HepG2 (cell line): ENCODE data around the gene WWP2. TPM values are rescaled to one million over a fixed set of nuclear protein-coding genes. Genes with fewer than 3 reads are reported as not detected.

ENCODE experiments used
- ATAC-seq: fragments of 200-7000 bp; cut with Tn5 transposase; 3 replicates; pipeline ENCODE4 v1.9.1; 2020; ENCODE audit warnings: mild to moderate bottlenecking, moderate library complexity
- BruUV-seq: library from RNA; stranded (reverse); fragments of 400-500 nt; replicated peaks from 2 replicates; lab custom pipeline; 2021; lab: Mats Ljungman, UMichigan
- CTCF ChIA-PET: fragments of 300-600 bp; formaldehyde crosslinking; extraction: SDS; loops from one replicate; lab custom pipeline; 2021; ENCODE audit warnings: low total read pairs, inconsistent platforms, low intra/inter-chr PET ratio; lab: Yijun Ruan, JAX
- POLR2A ChIA-PET: fragments of 350-600 bp; sonication (Branson Sonifier 250); formaldehyde crosslinking; loops from one replicate; lab custom pipeline; 2020; ENCODE audit warnings: antibody characterized with exemption, inconsistent platforms; lab: Yijun Ruan, JAX
- DNase-seq: peaks from one replicate; pipeline ENCODE4 v3.0.0-alpha.2; 2015; ENCODE audit warnings: low spot score
- FAIRE-seq: peaks from 3 replicates; lab custom pipeline; 2011; peaks lifted over from hg19 to GRCh38; lab: Jason Lieb, UNC
- H2AFZ ChIP-seq: one replicate; pipeline ENCODE4 v1.6.1; 2011; ENCODE audit warnings: low read length, inconsistent platforms
- H3K27ac ChIP-seq: fragments of 300-600 bp; 3 replicates; pipeline ENCODE4 v1.8.0; 2011; ENCODE audit warnings: mixed run types, mild to moderate bottlenecking, mixed read lengths, low read length, inconsistent platforms; ENCODE audit not compliant: insufficient read depth; ENCODE audit errors: extremely low read length
- H3K27me3 ChIP-seq, 2 experiments: fragments of 200-600 bp in 1 of 2; 2 replicates in 1 of 2; 3 replicates in 1 of 2; pipeline versions ENCODE4 v1.6.0 to v1.8.0; 2011; ENCODE audit warnings: low read length in 2 of 2, mild to moderate bottlenecking in 2 of 2, moderate library complexity in 2 of 2, inconsistent platforms in 1 of 2; ENCODE audit not compliant: insufficient read depth in 2 of 2, control insufficient read depth in 1 of 2
- H3K36me3 ChIP-seq, 2 experiments: fragments of 200-600 bp in 1 of 2; replicated peaks in 1 of 2; 2 replicates in 1 of 2; 3 replicates in 1 of 2; pipeline versions ENCODE4 v1.5.1 to v1.8.0; 2011; ENCODE audit warnings: low read length in 2 of 2, inconsistent platforms in 1 of 2; ENCODE audit not compliant: insufficient read depth in 2 of 2, control insufficient read depth in 1 of 2
- H3K4me1 ChIP-seq: 2 replicates; pipeline ENCODE4 v1.5.1; 2012; ENCODE audit warnings: low read length, inconsistent platforms; ENCODE audit not compliant: insufficient read depth
- H3K4me2 ChIP-seq: 2 replicates; pipeline ENCODE4 v1.6.0; 2011; ENCODE audit warnings: low read depth, low read length, inconsistent platforms
- H3K4me3 ChIP-seq, 3 experiments: fragments of 200-600 bp in 1 of 3; sonication (generic), shearing (Covaris generic) in 1 of 3; replicated peaks in 1 of 3; 2 replicates each; pipeline ENCODE4 v1.5.1; 2011 to 2016; ENCODE audit warnings: low read length in 3 of 3, inconsistent platforms in 2 of 3, low read depth in 2 of 3, mild to moderate bottlenecking in 2 of 3, control low read depth in 1 of 3, mixed read lengths in 1 of 3; ENCODE audit not compliant: insufficient read depth in 1 of 3
- H3K79me2 ChIP-seq: one replicate; pipeline ENCODE4 v1.6.1; 2011; ENCODE audit warnings: low read length, inconsistent platforms; ENCODE audit not compliant: insufficient read depth
- H3K9ac ChIP-seq: 2 replicates; pipeline ENCODE4 v1.6.0; 2011; ENCODE audit warnings: mild to moderate bottlenecking, low read depth, low read length, inconsistent platforms; ENCODE audit not compliant: insufficient read depth
- H3K9me3 ChIP-seq: 2 replicates; pipeline ENCODE4 v1.5.1; 2012; ENCODE audit warnings: mild to moderate bottlenecking, low read length
- H4K20me1 ChIP-seq: 2 replicates; pipeline ENCODE4 v1.6.0; 2011; ENCODE audit warnings: inconsistent platforms, mild to moderate bottlenecking, low read length, moderate library complexity; ENCODE audit not compliant: insufficient read depth
- AGO2 ChIP-seq: fragments of 200-400 bp; formaldehyde crosslinking; optimal IDR thresholded peaks from 2 replicates; pipeline ENCODE3; 2017; ENCODE audit warnings: mild to moderate bottlenecking, low read depth, low read length, moderate library complexity
- CHCHD3 ChIP-seq: sonication (generic); formaldehyde crosslinking; IDR thresholded peaks from 2 replicates; pipeline ENCODE4 v1.8.0; 2022; ENCODE audit warnings: mild to moderate bottlenecking, missing genetic modification reagents, moderate library complexity
- GZF1 ChIP-seq: sonication (generic); formaldehyde crosslinking; IDR thresholded peaks from 2 replicates; pipeline ENCODE4 v1.5.1; 2020; ENCODE audit warnings: mild to moderate bottlenecking, missing genetic modification reagents
- HNRNPL ChIP-seq: fragments of 200-400 bp; formaldehyde crosslinking; IDR thresholded peaks from 2 replicates; pipeline ENCODE4 v1.6.1; 2017; ENCODE audit warnings: mild to moderate bottlenecking, low read depth, low read length
- HOXA9 ChIP-seq: sonication (generic); formaldehyde crosslinking; IDR thresholded peaks from 2 replicates; pipeline ENCODE4 v1.8.1; 2022; ENCODE audit warnings: missing genetic modification reagents, mild to moderate bottlenecking, moderate library complexity, borderline replicate concordance
- LCORL ChIP-seq, 2 experiments: fragments of 450-650 bp in 1 of 2; sonication (generic) in 1 of 2; formaldehyde crosslinking in 1 of 2; IDR thresholded peaks; 2 replicates each; pipeline versions ENCODE4 v1.5.0 to v1.6.1; 2017 to 2020; ENCODE audit warnings: antibody characterized with exemption in 1 of 2, missing genetic modification reagents in 1 of 2
- MTA3 ChIP-seq: sonication (generic); formaldehyde crosslinking; IDR thresholded peaks from 2 replicates; pipeline ENCODE4 v1.4.0; 2020; ENCODE audit warnings: missing genetic modification reagents
- NKX3-1 ChIP-seq: sonication (generic); formaldehyde crosslinking; IDR thresholded peaks from 2 replicates; pipeline ENCODE4 v1.5.0; 2020; ENCODE audit warnings: missing genetic modification reagents
- NR2F6 ChIP-seq, 2 experiments: IDR thresholded peaks; 2 replicates each; pipeline ENCODE4 v1.6.1; 2016; ENCODE audit warnings: antibody characterized with exemption in 1 of 2, mild to moderate bottlenecking in 1 of 2
- RBM39 ChIP-seq: fragments of 200-400 bp; formaldehyde crosslinking; IDR thresholded peaks from one replicate; pipeline ENCODE4 v1.6.1; 2018; ENCODE audit warnings: antibody characterized with exemption, mild to moderate bottlenecking, low read depth, low read length; ENCODE audit not compliant: poor library complexity, severe bottlenecking
- SMAD3 ChIP-seq: sonication (generic); formaldehyde crosslinking; IDR thresholded peaks from 2 replicates; pipeline ENCODE4 v1.4.0; 2020; ENCODE audit warnings: missing genetic modification reagents
- SUZ12 ChIP-seq: fragments of 150-350 bp; IDR thresholded peaks from 2 replicates; pipeline ENCODE4 v1.6.1; 2014; ENCODE audit warnings: low read depth, low read length
- THYN1 ChIP-seq: sonication (generic); formaldehyde crosslinking; IDR thresholded peaks from 2 replicates; pipeline ENCODE4 v1.8.1; 2023; ENCODE audit warnings: low read depth, mild to moderate bottlenecking, moderate library complexity, missing genetic modification reagents, borderline replicate concordance
- ZBTB38 ChIP-seq: sonication (generic); formaldehyde crosslinking; IDR thresholded peaks from 2 replicates; pipeline ENCODE4 v1.5.1; 2020; ENCODE audit warnings: mild to moderate bottlenecking, missing genetic modification reagents
- ZFX ChIP-seq: sonication (generic); formaldehyde crosslinking; IDR thresholded peaks from 2 replicates; pipeline ENCODE4 v1.4.0; 2020; ENCODE audit warnings: mild to moderate bottlenecking, low read depth, missing genetic modification reagents, moderate library complexity
- ZIK1 ChIP-seq: sonication (generic); formaldehyde crosslinking; IDR thresholded peaks from 2 replicates; pipeline ENCODE4 v1.5.0; 2020; ENCODE audit warnings: mild to moderate bottlenecking, low read depth, missing genetic modification reagents, borderline replicate concordance
- ZNF333 ChIP-seq: sonication (generic); formaldehyde crosslinking; IDR thresholded peaks from 2 replicates; pipeline ENCODE4 v1.4.0; 2020; ENCODE audit warnings: mild to moderate bottlenecking, missing genetic modification reagents, borderline replicate concordance
- ZNF761 ChIP-seq: sonication (generic); formaldehyde crosslinking; conservative IDR thresholded peaks from 2 replicates; pipeline ENCODE4 v1.4.0; 2020; ENCODE audit warnings: mild to moderate bottlenecking, missing genetic modification reagents
- WGBS: methylation state at CpG from one replicate; pipeline ENCODE4 v1.1.6; 2017; ENCODE audit warnings: low lambda C conversion rate; 5-methylcytosine and 5-hydroxymethylcytosine counted together
- in situ Hi-C: cut with HindIII; loops from 2 replicates; pipeline ENCODE4 v1.10.0; 2017; ENCODE audit warnings: low pct_unique_long_range_greater_than_20kb; ENCODE audit not compliant: extremely low pct_ligation_motif_present
- intact Hi-C: fragments of 100-400 bp; cut with micrococcal nuclease; formaldehyde crosslinking; loops from one replicate; pipeline ENCODE4 v1.10.0; 2022; ENCODE audit not compliant: unreplicated experiment
- polyA plus RNA-seq, 8 experiments: library from polyadenylated mRNA; depleted of rRNA in 3 of 8; stranded (reverse) in 7 of 8; unstranded in 1 of 8; fragments of >200 nt; fragmentation: Illumina TruSeq in 4 of 8; extraction: Trizol in 4 of 8; gene quantifications; 2 replicates each; pipeline versions ENCODE4 v1.2.1 to v1.2.3, GENCODE V29; 2011 to 2016; ENCODE audit warnings: low read depth in 4 of 8, missing spikeins in 1 of 8, mixed read lengths in 1 of 8; ENCODE audit not compliant: insufficient read depth in 1 of 8
- total RNA-seq, 5 experiments: library from RNA; depleted of rRNA; stranded (reverse); fragments of >200 nt; fragmentation: Illumina TruSeq; extraction: Trizol; gene quantifications; 2 replicates each; pipeline ENCODE4 v1.2.3, GENCODE V29; 2016; ENCODE audit warnings: low read depth in 1 of 5
- TF ChIP-seq, protein P1 (sequence below): sonication (generic); formaldehyde crosslinking; IDR thresholded peaks from 2 replicates; pipeline ENCODE4 v1.4.0; 2020; ENCODE audit warnings: mild to moderate bottlenecking, missing genetic modification reagents
- TF ChIP-seq, protein P2 (sequence below): sonication (generic); formaldehyde crosslinking; IDR thresholded peaks from 2 replicates; pipeline ENCODE4 v1.8.1; 2023; ENCODE audit warnings: mild to moderate bottlenecking, missing genetic modification reagents, borderline replicate concordance
- TF ChIP-seq, protein P3 (sequence below): sonication (generic); formaldehyde crosslinking; IDR thresholded peaks from 2 replicates; pipeline ENCODE4 v1.4.0; 2020; ENCODE audit warnings: missing genetic modification reagents

The WWP2 gene
- total and polyA plus RNA-seq, 2 of the 13 experiments (the other 11 are each of a cell fraction or from before 2014, with no cell fraction given): 11.4 to 28.2 TPM

GRCh38 chr16:69741951-69742904, 19.9 kb upstream of the WWP2 start:
- H3K27ac ChIP-seq: no peak overlapping the region
- intact Hi-C loops (no loop called here), in situ Hi-C loops (no loop called here)
- CTCF ChIA-PET: no interaction called here
- DNase-seq (no peak), ATAC-seq (0 out of 3 replicates have a peak, but pooled peaks have one; percentile 12), FAIRE-seq (no peak)
- H2AFZ ChIP-seq: no peak overlapping the region
- H3K36me3 ChIP-seq: peaks cover 38 to 73% of the 10 kb centered on the region in 2 experiments
- no peak overlapping the region for H3K4me3 ChIP-seq
- 95% methylated on average over 41 of the region's 41 CpGs for WGBS
- peaks cover 8% of the 10 kb centered on the region for H3K4me1 ChIP-seq
- peaks cover 4% of the 10 kb centered on the region; the same call in 1 of the 2 replicates for H4K20me1 ChIP-seq
- H3K9ac ChIP-seq: no peak overlapping the region
- no peaks in the 10 kb centered on the region for H3K9me3 ChIP-seq
- no peaks in the 10 kb centered on the region for H3K27me3 ChIP-seq
- no peak overlapping the region for H3K4me2 ChIP-seq
- BruUV-seq: TSS peak; percentile 51
- peaks cover 13% of the 10 kb centered on the region for H3K79me2 ChIP-seq
- POLR2A ChIA-PET: interaction anchor here (1.2 to 6.2 kb wide), 4 partner anchors 12 to 19 kb away, joined by 7 to 46 read pairs (median 16); partner anchors contain the start of genes NOB1 and NQO1
- TF ChIP-seq ZBTB38 (CRISPR knock-in tag): peak; percentile 86
- TF ChIP-seq, protein P1, sequence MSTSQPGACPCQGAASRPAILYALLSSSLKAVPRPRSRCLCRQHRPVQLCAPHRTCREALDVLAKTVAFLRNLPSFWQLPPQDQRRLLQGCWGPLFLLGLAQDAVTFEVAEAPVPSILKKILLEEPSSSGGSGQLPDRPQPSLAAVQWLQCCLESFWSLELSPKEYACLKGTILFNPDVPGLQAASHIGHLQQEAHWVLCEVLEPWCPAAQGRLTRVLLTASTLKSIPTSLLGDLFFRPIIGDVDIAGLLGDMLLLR (CRISPR knock-in tag): no peak
- TF ChIP-seq SUZ12: no peak
- TF ChIP-seq NR2F6 (IDR thresholded peaks at IDR 0.05): no peak
- no peak for TF ChIP-seq NR2F6 (CRISPR knock-in tag; IDR thresholded peaks at IDR 0.05)
- TF ChIP-seq LCORL (IDR thresholded peaks at IDR 0.05): 0 out of 2 replicates have a peak, but pooled peaks have one; percentile 33
- TF ChIP-seq LCORL (CRISPR knock-in tag; IDR thresholded peaks at IDR 0.05): no peak
- TF ChIP-seq, protein P2, sequence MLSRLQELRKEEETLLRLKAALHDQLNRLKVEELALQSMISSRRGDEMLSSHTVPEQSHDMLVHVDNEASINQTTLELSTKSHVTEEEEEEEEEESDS: no peak
- no peak for TF ChIP-seq ZFX (CRISPR knock-in tag)
- TF ChIP-seq MTA3 (CRISPR knock-in tag): no peak
- no peak for TF ChIP-seq ZNF761 (CRISPR knock-in tag)
- no peak for TF ChIP-seq SMAD3 (CRISPR knock-in tag)
- TF ChIP-seq HOXA9 (CRISPR knock-in tag): no peak
- TF ChIP-seq, protein P3, sequence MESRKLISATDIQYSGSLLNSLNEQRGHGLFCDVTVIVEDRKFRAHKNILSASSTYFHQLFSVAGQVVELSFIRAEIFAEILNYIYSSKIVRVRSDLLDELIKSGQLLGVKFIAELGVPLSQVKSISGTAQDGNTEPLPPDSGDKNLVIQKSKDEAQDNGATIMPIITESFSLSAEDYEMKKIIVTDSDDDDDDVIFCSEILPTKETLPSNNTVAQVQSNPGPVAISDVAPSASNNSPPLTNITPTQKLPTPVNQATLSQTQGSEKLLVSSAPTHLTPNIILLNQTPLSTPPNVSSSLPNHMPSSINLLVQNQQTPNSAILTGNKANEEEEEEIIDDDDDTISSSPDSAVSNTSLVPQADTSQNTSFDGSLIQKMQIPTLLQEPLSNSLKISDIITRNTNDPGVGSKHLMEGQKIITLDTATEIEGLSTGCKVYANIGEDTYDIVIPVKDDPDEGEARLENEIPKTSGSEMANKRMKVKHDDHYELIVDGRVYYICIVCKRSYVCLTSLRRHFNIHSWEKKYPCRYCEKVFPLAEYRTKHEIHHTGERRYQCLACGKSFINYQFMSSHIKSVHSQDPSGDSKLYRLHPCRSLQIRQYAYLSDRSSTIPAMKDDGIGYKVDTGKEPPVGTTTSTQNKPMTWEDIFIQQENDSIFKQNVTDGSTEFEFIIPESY (CRISPR knock-in tag): peak; percentile 96
- no peak for TF ChIP-seq ZNF333 (CRISPR knock-in tag)
- 0 out of 2 replicates have a peak, but pooled peaks have one; percentile 42 for TF ChIP-seq HNRNPL
- TF ChIP-seq RBM39: peak; percentile 47
- no peak for TF ChIP-seq THYN1 (CRISPR knock-in tag)
- no peak for TF ChIP-seq NKX3-1 (CRISPR knock-in tag)
- TF ChIP-seq GZF1 (CRISPR knock-in tag): no peak
- no peak for TF ChIP-seq ZIK1 (CRISPR knock-in tag)
- no peak for TF ChIP-seq CHCHD3
- peak; percentile 71 for TF ChIP-seq AGO2
